Thoracic aorta (tissue), 2 donors: ENCODE measurements around the gene C11orf65. TPM values are rescaled to one million over a fixed set of nuclear protein-coding genes. Genes with fewer than 3 reads are reported as not detected.
"Not testable (repeated sequence)": the region's sequence is repeated elsewhere in the genome, so short reads cannot be mapped to it uniquely, and the experiment has no call there.

Experiments
- ATAC-seq: fragments of 150-250 bp; one replicate; pipeline ENCODE4 v1.8.0; 2017; ENCODE audit warnings: low read depth; ENCODE audit not compliant: insufficient number of reproducible peaks, low FRiP score
- DNase-seq: peaks from one replicate; pipeline ENCODE4 v3.0.0-alpha.2; 2020; ENCODE audit warnings: low spot score
- H3K27ac ChIP-seq, 2 donors: fragments of 200-600 bp; sonication (generic); 1 replicate in 1 of 2; 2 replicates in 1 of 2; pipeline ENCODE4 v1.5.1; 2016; ENCODE audit warnings: mild to moderate bottlenecking in 2 of 2, moderate library complexity in 2 of 2
- H3K27me3 ChIP-seq: fragments of 200-600 bp; sonication (generic); replicated peaks from 2 replicates; pipeline ENCODE4 v1.6.0; 2016; ENCODE audit warnings: mild to moderate bottlenecking; ENCODE audit not compliant: insufficient read depth
- H3K36me3 ChIP-seq: fragments of 200-600 bp; sonication (generic); one replicate; pipeline ENCODE4 v1.5.1; 2016
- H3K4me1 ChIP-seq, 2 donors: fragments of 200-600 bp; sonication (generic); 1 replicate in 1 of 2; 2 replicates in 1 of 2; pipeline versions ENCODE4 v1.5.1 to v1.6.0; 2016; ENCODE audit warnings: low read depth in 2 of 2, mild to moderate bottlenecking in 1 of 2; ENCODE audit not compliant: control insufficient read depth in 1 of 2
- H3K4me3 ChIP-seq: fragments of 200-600 bp; sonication (generic); 2 replicates; pipeline ENCODE4 v1.5.1; 2016; ENCODE audit warnings: mild to moderate bottlenecking
- H3K9me3 ChIP-seq: fragments of 200-600 bp; sonication (generic); 2 replicates; pipeline ENCODE4 v1.5.1; 2016
- total RNA-seq, 2 donors: library from RNA; depleted of rRNA; stranded (reverse); fragments of >200 nt; gene quantifications; one replicate each; pipeline versions ENCODE4 v1.1.0 to v1.2.3, GENCODE V29; 2016
- TF ChIP-seq, protein P1 (sequence below): fragments of 200-600 bp; sonication (generic); IDR thresholded peaks from one replicate; pipeline ENCODE4 v1.5.1; 2019; ENCODE audit warnings: antibody characterized with exemption

C11orf65 gene
- total RNA-seq, 2 donors from 2014 or later = not detected

- H3K4me1 ChIP-seq = no peaks in the 10 kb centered on the region
- H3K36me3 ChIP-seq = no peaks in the 10 kb centered on the region
- H3K27ac ChIP-seq = no peak overlapping the region
- no peaks in the 10 kb centered on the region for H3K9me3 ChIP-seq
- TF ChIP-seq, protein P1, sequence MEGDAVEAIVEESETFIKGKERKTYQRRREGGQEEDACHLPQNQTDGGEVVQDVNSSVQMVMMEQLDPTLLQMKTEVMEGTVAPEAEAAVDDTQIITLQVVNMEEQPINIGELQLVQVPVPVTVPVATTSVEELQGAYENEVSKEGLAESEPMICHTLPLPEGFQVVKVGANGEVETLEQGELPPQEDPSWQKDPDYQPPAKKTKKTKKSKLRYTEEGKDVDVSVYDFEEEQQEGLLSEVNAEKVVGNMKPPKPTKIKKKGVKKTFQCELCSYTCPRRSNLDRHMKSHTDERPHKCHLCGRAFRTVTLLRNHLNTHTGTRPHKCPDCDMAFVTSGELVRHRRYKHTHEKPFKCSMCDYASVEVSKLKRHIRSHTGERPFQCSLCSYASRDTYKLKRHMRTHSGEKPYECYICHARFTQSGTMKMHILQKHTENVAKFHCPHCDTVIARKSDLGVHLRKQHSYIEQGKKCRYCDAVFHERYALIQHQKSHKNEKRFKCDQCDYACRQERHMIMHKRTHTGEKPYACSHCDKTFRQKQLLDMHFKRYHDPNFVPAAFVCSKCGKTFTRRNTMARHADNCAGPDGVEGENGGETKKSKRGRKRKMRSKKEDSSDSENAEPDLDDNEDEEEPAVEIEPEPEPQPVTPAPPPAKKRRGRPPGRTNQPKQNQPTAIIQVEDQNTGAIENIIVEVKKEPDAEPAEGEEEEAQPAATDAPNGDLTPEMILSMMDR = no peak
- ATAC-seq = no peak
- no peak for DNase-seq
- H3K27me3 ChIP-seq = no peaks in the 10 kb centered on the region
- H3K4me3 ChIP-seq = no peak overlapping the region
Observed at GRCh38 chr11:108435066-108435465, 32.3 kb downstream of the C11orf65 start.

GRCh38 chr11:108432783-108433182 lies 34.5 kb downstream of the C11orf65 start:
- H3K4me1 ChIP-seq = no peaks in the 10 kb centered on the region
- ATAC-seq (no peak), DNase-seq (no peak)
- H3K27ac ChIP-seq = no peak overlapping the region
- H3K36me3 ChIP-seq = no peaks in the 10 kb centered on the region
- H3K4me3 ChIP-seq = no peak overlapping the region
- H3K9me3 ChIP-seq = no peaks in the 10 kb centered on the region
- H3K27me3 ChIP-seq = no peaks in the 10 kb centered on the region
- TF ChIP-seq, protein P1 = no peak

GRCh38 chr11:108431997-108432396 lies 35.3 kb downstream of the C11orf65 start:
- TF ChIP-seq, protein P1 = no peak
- ATAC-seq = no peak
- H3K4me3 ChIP-seq = no peak overlapping the region

GRCh38 chr11:108431370-108431769 lies 36.0 kb downstream of the C11orf65 start:
- no peak overlapping the region for H3K4me3 ChIP-seq
- DNase-seq (no peak), ATAC-seq (no peak)
- TF ChIP-seq, protein P1 = no peak
- no peak overlapping the region for H3K27ac ChIP-seq
- H3K9me3 ChIP-seq = no peaks in the 10 kb centered on the region
- no peaks in the 10 kb centered on the region for H3K4me1 ChIP-seq
- no peaks in the 10 kb centered on the region for H3K27me3 ChIP-seq
- no peaks in the 10 kb centered on the region for H3K36me3 ChIP-seq

More at GRCh38 chr11:108431997-108432396, 35.3 kb downstream of the C11orf65 start:
- H3K9me3 ChIP-seq = no peaks in the 10 kb centered on the region
- no peak overlapping the region for H3K27ac ChIP-seq
- H3K27me3 ChIP-seq = no peaks in the 10 kb centered on the region
- H3K36me3 ChIP-seq = no peaks in the 10 kb centered on the region
- DNase-seq = no peak
- H3K4me1 ChIP-seq = no peaks in the 10 kb centered on the region

DNA sequence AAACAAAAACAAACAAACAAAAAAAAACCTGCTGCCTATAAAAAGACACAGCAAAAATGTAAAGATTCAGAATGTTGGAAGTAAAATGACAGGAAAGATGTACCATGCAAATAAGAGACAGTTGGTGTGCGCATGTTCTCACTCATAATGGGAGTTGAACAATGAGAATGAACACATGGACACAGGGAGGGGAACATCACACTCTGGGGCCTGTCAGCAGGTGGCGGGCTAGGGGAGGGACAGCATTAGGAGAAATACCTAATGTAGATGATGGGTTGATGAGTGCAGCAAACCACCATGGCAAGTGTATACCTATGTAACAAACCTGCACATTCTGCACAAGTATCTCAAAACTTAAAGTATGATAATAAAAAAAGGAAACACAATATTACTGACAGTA lies 49.8 kb downstream of the C11orf65 start:
- DNase-seq, ATAC-seq, H3K27ac ChIP-seq, H3K9me3 ChIP-seq, H3K36me3 ChIP-seq, H3K4me1 ChIP-seq, H3K4me3 ChIP-seq, H3K27me3 ChIP-seq: not testable (repeated sequence)

GRCh38 chr11:108414958-108415357 lies 52.4 kb downstream of the C11orf65 start:
- H3K27ac ChIP-seq = no peak overlapping the region
- no peaks in the 10 kb centered on the region for H3K36me3 ChIP-seq
- H3K27me3 ChIP-seq = no peaks in the 10 kb centered on the region
- DNase-seq (no peak), ATAC-seq (no peak)
- H3K4me3 ChIP-seq = no peak overlapping the region
- TF ChIP-seq, protein P1 = no peak
- no peaks in the 10 kb centered on the region for H3K9me3 ChIP-seq
- H3K4me1 ChIP-seq = no peaks in the 10 kb centered on the region
